Stomach smooth muscle (tissue), 2 donors: ENCODE results near the gene OR51E1.

Source experiments
- H3K27ac ChIP-seq: one replicate; pipeline ENCODE4 v1.7.0; 2013; ENCODE audit warnings: mild to moderate bottlenecking, low read length, inconsistent platforms
- H3K27me3 ChIP-seq, 2 donors: one replicate each; pipeline ENCODE4 v1.7.0; 2013; ENCODE audit warnings: low read length in 2 of 2; ENCODE audit not compliant: insufficient read depth in 2 of 2, control insufficient read depth in 1 of 2
- H3K36me3 ChIP-seq, 2 donors: one replicate each; pipeline ENCODE4 v1.7.0; 2013; ENCODE audit warnings: low read length in 2 of 2; ENCODE audit not compliant: control insufficient read depth in 2 of 2, insufficient read depth in 2 of 2
- H3K4me1 ChIP-seq: one replicate; pipeline ENCODE4 v1.7.0; 2013; ENCODE audit warnings: low read length; ENCODE audit not compliant: control insufficient read depth, insufficient read depth
- H3K4me3 ChIP-seq, 2 donors: one replicate each; pipeline ENCODE4 v1.7.0; 2013; ENCODE audit warnings: low read length in 2 of 2
- H3K9ac ChIP-seq, 2 donors: one replicate each; pipeline ENCODE4 v1.7.0; 2013; ENCODE audit warnings: low read length in 2 of 2, mild to moderate bottlenecking in 1 of 2
- H3K9me3 ChIP-seq, 2 donors: one replicate each; pipeline ENCODE4 v1.7.0; 2013; ENCODE audit warnings: low read length in 2 of 2; ENCODE audit not compliant: control insufficient read depth in 2 of 2
- donor health status: healthy.
- donor health status: Pancreatic carcinoma.

OR51E1 gene

GRCh38 chr11:4677948-4678347 lies 34.2 kb downstream of the OR51E1 start:
- no peak overlapping the region for H3K9ac ChIP-seq
- no peaks in the 10 kb centered on the region for H3K9me3 ChIP-seq
- peaks cover 0 to 2% of the 10 kb centered on the region in 2 donors for H3K27me3 ChIP-seq
- no peaks in the 10 kb centered on the region for H3K36me3 ChIP-seq
- no peaks in the 10 kb centered on the region for H3K4me1 ChIP-seq
- H3K4me3 ChIP-seq, result no peak overlapping the region
- no peak overlapping the region for H3K27ac ChIP-seq

- Histone ChIP-seq H3K27ac (no peak overlapping the region), H3K36me3 (no peaks in the 10 kb centered on the region), H3K27me3 (peaks cover 0 to 2% of the 10 kb centered on the region in 2 donors), H3K9ac (no peak overlapping the region), H3K4me1 (no peaks in the 10 kb centered on the region), H3K4me3 (no peak overlapping the region), H3K9me3 (no peaks in the 10 kb centered on the region)
Measured at GRCh38 chr11:4680341-4680740, 36.6 kb downstream of the OR51E1 start.

GRCh38 chr11:4682623-4683419 lies 39.0 kb downstream of the OR51E1 start:
- no peak overlapping the region for H3K4me3 ChIP-seq
- no peaks in the 10 kb centered on the region for H3K9me3 ChIP-seq
- H3K9ac ChIP-seq, result no peak overlapping the region
- H3K27ac ChIP-seq, result no peak overlapping the region
- H3K36me3 ChIP-seq, result no peaks in the 10 kb centered on the region
- H3K27me3 ChIP-seq, result peaks cover 0 to 2% of the 10 kb centered on the region in 2 donors
- no peaks in the 10 kb centered on the region for H3K4me1 ChIP-seq

GRCh38 chr11:4684631-4685285 lies 41.0 kb downstream of the OR51E1 start:
- H3K27ac ChIP-seq, result no peak overlapping the region

GRCh38 chr11:4695442-4695841 lies 51.7 kb downstream of the OR51E1 start:
- H3K36me3 ChIP-seq, result no peaks in the 10 kb centered on the region
- no peaks in the 10 kb centered on the region for H3K4me1 ChIP-seq
- no peak overlapping the region for H3K9ac ChIP-seq
- no peaks in the 10 kb centered on the region for H3K9me3 ChIP-seq
- H3K27ac ChIP-seq, result no peak overlapping the region
- H3K27me3 ChIP-seq, result no peaks in the 10 kb centered on the region
- no peak overlapping the region for H3K4me3 ChIP-seq

More at GRCh38 chr11:4684631-4685285, 41.0 kb downstream of the OR51E1 start:
- no peak overlapping the region for H3K9ac ChIP-seq
- H3K36me3 ChIP-seq, result no peaks in the 10 kb centered on the region
- peaks cover 0 to 2% of the 10 kb centered on the region in 2 donors for H3K27me3 ChIP-seq
- no peaks in the 10 kb centered on the region for H3K4me1 ChIP-seq
- no peaks in the 10 kb centered on the region for H3K9me3 ChIP-seq
- H3K4me3 ChIP-seq, result no peak overlapping the region

GRCh38 chr11:4697585-4697984 lies 53.8 kb downstream of the OR51E1 start, which contains the start of gene OR51E2:
Gene OR51E2, minus strand, starts transcription at chr11:4697853. Its CDS starts 15,142 bp downstream, at chr11:4682711.
- no peaks in the 10 kb centered on the region for H3K9me3 ChIP-seq
- H3K9ac ChIP-seq, result no peak within 1 kb of the TSS
- no peaks in the 10 kb centered on the region for H3K27me3 ChIP-seq
- no peak within 1 kb of the TSS for H3K4me3 ChIP-seq
- no peaks in the 10 kb centered on the region for H3K36me3 ChIP-seq
- H3K27ac ChIP-seq, result no peak within 1 kb of the TSS
- no peaks in the 10 kb centered on the region for H3K4me1 ChIP-seq

- no peak overlapping the region for H3K9ac ChIP-seq
- no peaks in the 10 kb centered on the region for H3K27me3 ChIP-seq
- no peaks in the 10 kb centered on the region for H3K36me3 ChIP-seq
- H3K27ac ChIP-seq, result no peak overlapping the region
- no peaks in the 10 kb centered on the region for H3K9me3 ChIP-seq
- H3K4me1 ChIP-seq, result no peaks in the 10 kb centered on the region
- H3K4me3 ChIP-seq, result no peak overlapping the region
Measured at GRCh38 chr11:4699697-4700435, 56.1 kb downstream of the OR51E1 start.

GRCh38 chr11:4700436-4700820 lies 56.6 kb downstream of the OR51E1 start:
- H3K4me1 ChIP-seq, result no peaks in the 10 kb centered on the region
- H3K36me3 ChIP-seq, result no peaks in the 10 kb centered on the region
- H3K4me3 ChIP-seq, result no peak overlapping the region
- H3K9ac ChIP-seq, result no peak overlapping the region
- H3K27me3 ChIP-seq, result no peaks in the 10 kb centered on the region
- no peak overlapping the region for H3K27ac ChIP-seq
- H3K9me3 ChIP-seq, result no peaks in the 10 kb centered on the region

GRCh38 chr11:4704054-4704789 lies 60.4 kb downstream of the OR51E1 start, which contains the start of gene MMP26:
Gene MMP26, plus strand, starts transcription at chr11:4704784.
- Histone ChIP-seq H3K4me3 (no peak within 1 kb of the TSS), H3K9ac (no peak within 1 kb of the TSS), H3K27me3 (no peaks in the 10 kb centered on the region), H3K4me1 (no peaks in the 10 kb centered on the region), H3K9me3 (no peaks in the 10 kb centered on the region), H3K27ac (no peak within 1 kb of the TSS), H3K36me3 (no peaks in the 10 kb centered on the region)

- no peak overlapping the region for H3K27ac ChIP-seq
- H3K36me3 ChIP-seq, result no peaks in the 10 kb centered on the region
- H3K27me3 ChIP-seq, result no peaks in the 10 kb centered on the region
- no peak overlapping the region for H3K4me3 ChIP-seq
- no peaks in the 10 kb centered on the region for H3K9me3 ChIP-seq
- H3K9ac ChIP-seq, result no peak overlapping the region
- no peaks in the 10 kb centered on the region for H3K4me1 ChIP-seq
Measured at GRCh38 chr11:4704790-4705334, 61.1 kb downstream of the OR51E1 start.
